Fibroblast of skin of abdomen (primary cell): Measurements from ENCODE around the gene GRAMD1B.
"Not testable (repeated sequence)": the region's sequence is repeated elsewhere in the genome, so short reads cannot be mapped to it uniquely, and the experiment has no call there.

Source experiments
- DNase-seq: peaks from one replicate; pipeline ENCODE4 v3.0.0-alpha.2; 2013

Gene GRAMD1B

GRCh38 chr11:123443851-123444623 is 14.0 kb downstream of the GRAMD1B start:
- no peak for DNase-seq

DNA sequence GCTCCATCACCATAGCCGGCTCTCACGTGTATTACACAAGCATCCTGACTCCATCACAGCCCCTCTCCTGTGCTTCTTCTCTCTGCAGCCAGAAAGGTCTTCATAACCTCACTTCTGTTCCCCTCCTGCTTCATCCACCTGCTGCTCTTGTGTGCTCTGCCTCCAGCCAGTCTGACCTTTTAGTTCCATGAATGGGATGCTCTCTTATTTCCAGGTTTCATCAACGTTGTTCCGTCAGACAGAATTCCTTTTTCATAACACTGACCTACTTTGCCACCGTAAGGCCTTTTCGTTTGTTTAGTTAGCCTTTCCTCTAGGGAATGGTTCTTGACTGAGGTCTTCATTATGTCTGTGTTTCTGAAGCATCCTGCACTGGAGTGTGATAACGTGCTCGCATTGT is 18.8 kb downstream of the GRAMD1B start:
- DNase-seq, result no peak

GRCh38 chr11:123449436-123449835 is 19.4 kb downstream of the GRAMD1B start:
- no peak for DNase-seq

DNA sequence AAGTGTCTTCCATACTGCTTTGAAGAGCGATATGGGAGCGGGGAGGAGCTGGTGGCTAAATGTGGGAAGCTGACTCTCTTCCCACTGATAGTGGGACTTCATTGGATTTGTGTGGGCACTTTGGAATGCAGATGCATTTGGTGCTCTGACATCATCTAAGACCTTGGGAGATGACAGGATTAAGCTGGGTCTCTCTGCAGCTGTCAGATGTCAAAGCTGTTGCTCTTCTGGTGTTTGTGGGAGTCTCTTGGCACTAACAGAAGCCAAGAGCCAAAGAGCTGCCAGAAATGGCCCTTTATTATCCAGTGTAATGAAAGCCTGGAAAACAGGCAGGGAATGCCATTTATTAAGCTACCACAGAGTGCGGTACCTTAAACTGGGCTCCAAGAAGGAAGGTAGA is 20.6 kb downstream of the GRAMD1B start:
- peak; percentile 55 for DNase-seq

GRCh38 chr11:123451183-123451781 is 21.2 kb downstream of the GRAMD1B start:
- DNase-seq, result no peak

GRCh38 chr11:123452794-123453193 is 22.7 kb downstream of the GRAMD1B start:
- DNase-seq, result no peak

GRCh38 chr11:123454060-123454651 is 24.1 kb downstream of the GRAMD1B start:
- no peak for DNase-seq

DNA sequence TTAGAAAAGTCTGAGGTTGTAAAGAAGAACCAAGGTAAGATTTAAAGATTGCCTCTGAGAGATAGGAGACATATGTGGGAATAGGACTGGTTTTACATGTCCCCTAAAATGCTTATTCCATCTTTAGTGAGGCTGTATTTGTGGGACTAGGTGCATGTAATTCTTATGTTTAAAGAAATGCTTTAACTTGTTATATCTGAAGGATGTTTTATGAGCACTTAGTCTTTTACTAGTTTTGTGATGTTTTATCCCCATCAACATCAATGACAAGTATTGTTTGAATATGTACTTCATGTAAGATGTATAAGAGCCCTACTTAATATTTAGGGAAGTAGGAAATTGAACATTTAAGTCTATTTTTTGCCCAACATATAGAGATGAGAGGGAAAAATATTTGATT is 24.7 kb downstream of the GRAMD1B start:
- no peak for DNase-seq

- not testable (repeated sequence) for DNase-seq
Observed at GRCh38 chr11:123456448-123456847, 26.4 kb downstream of the GRAMD1B start.

DNA sequence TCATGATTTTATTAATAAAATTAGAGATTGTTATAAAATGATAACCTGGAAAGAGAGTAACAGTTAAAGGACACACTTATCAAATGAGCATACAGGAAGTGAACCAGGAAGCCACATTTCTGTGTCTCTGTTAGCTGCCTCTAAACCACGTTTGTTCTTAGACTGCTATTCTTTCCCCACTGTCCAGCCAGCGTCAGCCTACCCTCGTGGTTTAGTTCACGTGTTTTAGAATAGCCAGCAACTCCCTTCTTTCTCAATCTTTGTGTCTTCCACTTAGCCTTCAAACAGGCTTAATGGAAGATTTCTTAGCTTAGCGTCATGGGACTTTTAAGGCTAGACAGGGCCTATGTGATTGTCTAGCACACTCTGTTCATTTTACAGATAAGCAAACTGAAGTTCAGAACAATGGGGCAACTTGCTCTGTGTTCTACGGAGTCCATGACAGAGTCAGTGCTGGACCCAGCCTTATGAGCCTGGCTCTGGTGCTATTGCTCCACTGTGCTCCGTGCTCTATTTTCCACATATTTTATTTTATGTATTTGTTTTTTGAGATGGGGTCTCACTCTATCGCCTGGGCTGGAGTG is 27.2 kb downstream of the GRAMD1B start:
- no peak for DNase-seq

DNA sequence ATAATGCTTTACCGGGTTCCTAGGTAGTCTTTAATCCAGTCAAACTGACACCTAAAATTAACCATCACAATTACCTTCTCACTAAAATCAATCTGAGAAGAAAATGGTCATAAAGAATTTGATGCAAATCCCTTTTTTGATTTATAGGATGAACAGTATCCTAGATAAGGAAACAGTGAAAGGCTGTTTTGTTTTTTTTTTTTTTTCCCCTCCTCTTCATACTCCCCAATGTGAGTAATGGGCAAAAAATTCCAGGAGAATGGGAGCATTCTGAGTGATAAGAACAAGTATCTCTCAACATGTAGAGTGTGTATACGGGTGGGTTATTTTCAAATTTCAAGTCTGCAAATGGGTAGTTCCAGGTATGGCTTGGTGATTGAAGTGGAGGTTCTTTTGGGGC is 28.4 kb downstream of the GRAMD1B start:
- no peak for DNase-seq

DNA sequence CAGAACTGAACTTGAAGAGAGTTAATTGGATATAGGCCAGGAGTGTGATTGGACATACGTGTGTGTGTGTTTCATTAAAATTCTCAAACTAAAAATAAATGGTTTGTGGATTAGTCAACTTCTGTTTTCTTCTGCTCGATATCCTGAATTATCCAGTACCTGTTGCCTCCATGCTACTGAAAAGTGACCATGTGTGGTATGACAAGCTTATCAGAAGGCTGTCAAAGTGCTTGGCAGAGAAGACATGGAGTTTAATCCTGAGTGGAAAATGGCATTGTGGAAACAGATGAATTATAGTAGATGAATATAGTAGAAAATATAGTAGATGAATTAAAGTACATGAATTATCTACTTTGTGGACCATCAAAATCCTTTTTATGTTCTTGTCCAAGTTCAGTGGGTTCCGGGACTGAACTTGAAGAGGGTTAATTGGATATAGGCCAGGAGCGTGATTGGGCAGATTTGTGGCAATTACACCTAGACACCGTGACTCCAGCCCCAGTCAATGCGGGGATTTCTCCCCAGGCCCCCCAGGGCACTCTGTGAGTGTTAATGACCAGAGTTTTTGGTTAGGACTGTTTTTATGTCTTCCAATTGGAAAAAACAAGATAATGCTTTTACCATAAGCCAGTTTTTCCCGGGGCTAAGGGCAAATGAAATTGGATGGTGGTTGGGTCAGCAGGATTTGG is 30.1 kb downstream of the GRAMD1B start:
- no peak for DNase-seq

GRCh38 chr11:123461164-123461563 is 31.1 kb downstream of the GRAMD1B start:
- no peak for DNase-seq

DNA sequence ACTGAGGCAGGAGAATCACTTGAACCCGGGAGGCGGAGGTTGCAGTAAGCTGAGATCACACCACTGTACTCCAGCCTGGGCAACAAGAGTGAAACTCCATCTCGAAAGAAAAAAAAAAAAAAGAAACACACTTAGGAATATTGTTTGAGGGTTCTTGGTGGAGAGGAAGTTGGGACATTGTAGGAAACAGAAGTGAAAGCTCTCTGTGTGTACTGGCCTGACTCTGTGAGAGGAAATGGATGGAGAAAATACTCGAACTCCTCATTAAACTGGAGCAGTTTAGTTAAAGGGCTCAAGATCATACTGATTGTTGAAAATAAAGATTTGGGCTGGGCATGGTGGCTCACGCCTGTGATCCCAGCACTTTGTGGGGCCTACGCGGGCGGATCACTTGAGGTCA is 35.6 kb downstream of the GRAMD1B start:
- DNase-seq, result not testable (repeated sequence)

- not testable (repeated sequence) for DNase-seq
Observed at GRCh38 chr11:123466172-123466571, 36.1 kb downstream of the GRAMD1B start.

GRCh38 chr11:123469089-123469488 is 39.0 kb downstream of the GRAMD1B start:
- no peak for DNase-seq

DNA sequence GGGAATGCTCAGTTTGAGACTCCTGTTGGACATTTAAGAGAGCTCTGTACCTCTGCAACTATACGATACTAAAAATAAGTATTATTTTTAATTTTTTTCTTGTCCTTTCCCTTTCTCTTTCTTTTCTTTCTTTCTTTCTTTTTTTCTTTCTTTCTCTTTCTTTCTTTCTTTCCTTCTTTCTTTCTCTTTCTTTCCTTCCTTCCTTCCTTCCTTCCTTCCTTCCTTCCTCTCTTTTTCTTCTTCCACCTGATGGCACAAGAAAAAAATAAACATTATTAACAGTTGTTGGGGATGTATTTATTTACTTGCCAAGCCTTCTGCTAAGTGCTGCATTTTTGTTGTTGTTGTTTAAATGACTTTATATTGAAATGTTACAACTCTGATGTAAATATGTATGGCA is 39.5 kb downstream of the GRAMD1B start:
- DNase-seq, result no peak

GRCh38 chr11:123470842-123471241 is 40.8 kb downstream of the GRAMD1B start:
- DNase-seq, result no peak

- no peak for DNase-seq
Observed at GRCh38 chr11:123472236-123472935, 42.3 kb downstream of the GRAMD1B start.

DNA sequence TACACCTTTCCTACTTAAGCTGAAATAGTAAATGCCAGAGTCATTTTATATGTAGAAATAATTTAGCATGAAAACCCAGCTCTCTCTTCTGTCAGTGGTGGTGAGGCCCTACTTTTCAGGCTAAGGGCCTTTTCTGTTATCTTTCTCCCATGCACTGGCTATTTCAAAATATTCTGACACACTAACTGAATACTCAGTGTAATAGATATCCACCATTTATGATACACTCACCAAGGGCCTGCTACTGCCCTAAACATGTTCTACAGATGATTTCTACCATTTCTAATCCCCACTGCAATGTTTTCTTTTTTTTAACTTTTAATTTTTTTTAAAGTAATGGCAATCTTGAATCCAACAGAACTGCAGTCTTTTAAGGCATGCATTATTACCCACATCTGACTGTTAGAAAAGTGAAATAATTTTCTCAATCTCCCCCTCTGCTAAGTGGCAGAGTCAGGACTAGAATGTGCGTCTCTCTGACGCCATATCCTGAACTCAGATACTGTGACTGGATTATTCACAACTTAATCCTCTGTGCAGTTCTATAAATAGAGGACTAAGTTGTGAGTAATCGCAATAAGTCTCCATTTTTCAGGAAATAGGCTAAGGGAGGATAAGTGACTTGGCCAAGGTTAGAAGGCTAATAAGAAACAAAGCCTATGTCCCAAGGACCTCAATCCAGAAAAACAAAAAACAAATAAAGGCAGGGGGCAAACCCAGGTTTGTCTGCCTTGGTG is 44.0 kb downstream of the GRAMD1B start:
- DNase-seq, result peak; percentile 90

DNA sequence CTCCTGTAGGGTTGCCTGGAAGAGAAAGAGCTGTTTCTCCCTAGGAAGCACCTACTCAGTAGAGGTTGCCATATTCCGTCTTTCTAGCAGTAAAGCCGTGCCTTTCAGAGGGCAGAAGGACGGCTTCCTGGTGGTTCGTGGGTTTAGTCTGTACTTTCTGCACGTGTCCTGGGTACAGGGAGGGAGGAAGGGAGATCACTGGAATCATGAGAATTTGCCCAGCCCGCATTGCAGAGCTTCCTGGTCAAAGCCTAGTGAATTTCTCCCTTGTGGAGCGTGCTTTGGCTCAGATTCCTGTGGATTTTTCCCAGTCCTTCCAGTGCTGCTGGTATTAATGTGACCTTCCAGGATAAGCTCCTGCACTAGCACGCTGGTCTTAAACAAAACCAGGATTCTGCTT is 44.9 kb downstream of the GRAMD1B start:
- DNase-seq, result peak; percentile 65

- DNase-seq, result peak; percentile 44
Observed at GRCh38 chr11:123475469-123475868, 45.4 kb downstream of the GRAMD1B start.
